Measurements from ENCODE around the gene NUCKS1. TPM values are rescaled to one million over a fixed set of nuclear protein-coding genes. Genes with fewer than 3 reads are reported as not detected.

Gene NUCKS1
- total and polyA plus RNA-seq, 2 of the 13 experiments (the other 11 are each of a cell fraction or from before 2014, with no cell fraction given), result 35.5 to 117 TPM

GRCh38 chr1:205714906-205715246 is 35.1 kb downstream of the NUCKS1 start:
- Histone ChIP-seq H3K4me3 (replicated peaks in 1 of 3; ENCODE audit: insufficient read depth in 1 of 3, low read depth in 2 of 3, low read length in 3 of 3) (no peak overlapping the region), H3K27me3 (ENCODE audit: control insufficient read depth in 1 of 2, insufficient read depth in 2 of 2, low read length in 2 of 2) (no peaks in the 10 kb centered on the region), H3K4me2 (ENCODE audit: low read depth, low read length) (no peak overlapping the region), H4K20me1 (ENCODE audit: insufficient read depth, low read length) (no peaks in the 10 kb centered on the region), H3K4me1 (ENCODE audit: insufficient read depth, low read length) (peaks cover 71% of the 10 kb centered on the region), H3K9ac (ENCODE audit: insufficient read depth, low read depth, low read length) (no peak overlapping the region), H2AFZ (ENCODE audit: low read length) (no peak overlapping the region), H3K27ac (ENCODE audit: extremely low read length, insufficient read depth, low read length) (peak overlapping the region; percentile 42), H3K36me3 (replicated peaks in 1 of 2; ENCODE audit: control insufficient read depth in 1 of 2, insufficient read depth in 2 of 2, low read length in 2 of 2) (peaks cover 9 to 24% of the 10 kb centered on the region in 2 experiments), H3K79me2 (ENCODE audit: insufficient read depth, low read length) (no peaks in the 10 kb centered on the region), H3K9me3 (ENCODE audit: low read length) (no peaks in the 10 kb centered on the region)
- intact Hi-C loops (cut with micrococcal nuclease; ENCODE audit: unreplicated experiment) (no loop called here), in situ Hi-C loops (cut with HindIII; ENCODE audit: extremely low pct_ligation_motif_present, low pct_unique_long_range_greater_than_20kb) (loop anchor here (5.0 kb wide), 1 partner anchor 123 kb away; no protein-coding TSS in a partner anchor)
- POLR2A ChIA-PET, result interaction anchor here (1.0 to 1.2 kb wide), 2 partner anchors 12 kb away, joined by 3 read pairs; no protein-coding TSS in a partner anchor
- CTCF ChIA-PET (ENCODE audit: low intra/inter-chr PET ratio, low total read pairs), result no interaction called here
- FAIRE-seq (no peak), ATAC-seq (no peak), DNase-seq (ENCODE audit: low spot score) (no peak)
- WGBS (ENCODE audit: low lambda C conversion rate), result 96% methylated on average over 4 of the region's 4 CpGs
- TF ChIP-seq, protein P1, sequence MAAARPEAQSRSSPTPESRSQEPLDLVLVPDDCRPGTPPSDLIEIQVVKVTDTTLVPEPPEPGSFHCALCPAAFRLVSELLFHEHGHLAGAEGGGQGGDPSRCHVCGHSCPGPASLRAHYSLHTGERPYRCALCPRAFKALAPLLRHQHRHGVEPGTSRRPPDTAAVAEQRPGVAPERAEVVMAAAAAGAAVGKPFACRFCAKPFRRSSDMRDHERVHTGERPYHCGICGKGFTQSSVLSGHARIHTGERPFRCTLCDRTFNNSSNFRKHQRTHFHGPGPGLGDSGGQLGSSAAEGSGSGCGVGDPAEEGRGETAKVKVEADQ (CRISPR knock-in tag; IDR thresholded peaks at IDR 0.05; ENCODE audit: borderline replicate concordance), result no peak
- TF ChIP-seq ZFP90 (CRISPR knock-in tag; IDR thresholded peaks at IDR 0.05; ENCODE audit: borderline replicate concordance) (no peak), ZNF275 (CRISPR knock-in tag; IDR thresholded peaks at IDR 0.05; ENCODE audit: borderline replicate concordance) (no peak), ZNF567 (CRISPR knock-in tag; IDR thresholded peaks at IDR 0.05; ENCODE audit: borderline replicate concordance) (no peak), PRMT3 (CRISPR knock-in tag; IDR thresholded peaks at IDR 0.05; ENCODE audit: borderline replicate concordance, low read depth) (no peak), ZBTB37 (CRISPR knock-in tag; IDR thresholded peaks at IDR 0.05) (no peak), KLF15 (CRISPR knock-in tag; IDR thresholded peaks at IDR 0.05; ENCODE audit: borderline replicate concordance) (no peak), ZBTB21 (CRISPR knock-in tag; IDR thresholded peaks at IDR 0.05) (no peak), ARID2 (CRISPR knock-in tag; IDR thresholded peaks at IDR 0.05; ENCODE audit: borderline replicate concordance) (no peak), RFXAP (CRISPR knock-in tag; IDR thresholded peaks at IDR 0.05; ENCODE audit: borderline replicate concordance) (no peak), KAT8 (CRISPR knock-in tag; IDR thresholded peaks at IDR 0.05) (no peak), TAF15 (IDR thresholded peaks at IDR 0.05; ENCODE audit: low read depth, low read length, poor library complexity, severe bottlenecking) (no peak), WIZ (CRISPR knock-in tag; IDR thresholded peaks at IDR 0.05) (no peak), LRRFIP1 (CRISPR knock-in tag; conservative IDR thresholded peaks at IDR 0.05) (no peak)
- TF ChIP-seq, protein P2, sequence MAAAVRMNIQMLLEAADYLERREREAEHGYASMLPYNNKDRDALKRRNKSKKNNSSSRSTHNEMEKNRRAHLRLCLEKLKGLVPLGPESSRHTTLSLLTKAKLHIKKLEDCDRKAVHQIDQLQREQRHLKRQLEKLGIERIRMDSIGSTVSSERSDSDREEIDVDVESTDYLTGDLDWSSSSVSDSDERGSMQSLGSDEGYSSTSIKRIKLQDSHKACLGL (CRISPR knock-in tag; IDR thresholded peaks at IDR 0.05), result no peak
- TF ChIP-seq, protein P3, sequence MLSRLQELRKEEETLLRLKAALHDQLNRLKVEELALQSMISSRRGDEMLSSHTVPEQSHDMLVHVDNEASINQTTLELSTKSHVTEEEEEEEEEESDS (CRISPR knock-in tag; IDR thresholded peaks at IDR 0.05; ENCODE audit: borderline replicate concordance), result no peak
- BruUV-seq (replicated peaks), result no TSS peak

All from HepG2 (cell line).